Esophagus muscularis mucosa (tissue), 4 donors: Measurements from ENCODE around the gene FPR1. TPM values are rescaled to one million over a fixed set of nuclear protein-coding genes. Genes with fewer than 3 reads are reported as not detected.

ENCODE experiments used
- DNase-seq: peaks from one replicate; pipeline ENCODE4 v3.0.0-alpha.2; 2017; ENCODE audit errors: extremely low spot score
- H3K27ac ChIP-seq, 4 donors: fragments of 200-600 bp; sonication (generic); replicated peaks in 1 of 4; 1 replicate in 3 of 4; 2 replicates in 1 of 4; pipeline ENCODE4 v1.5.1; 2016 to 2019; ENCODE audit warnings: mild to moderate bottlenecking in 1 of 4
- H3K27me3 ChIP-seq, 4 donors: fragments of 200-600 bp; sonication (generic); one replicate each; pipeline versions ENCODE4 v1.5.1 to v1.6.0; 2016 to 2019
- H3K36me3 ChIP-seq, 4 donors: fragments of 200-600 bp; sonication (generic); one replicate each; pipeline ENCODE4 v1.5.1; 2016 to 2019
- H3K4me1 ChIP-seq, 4 donors: fragments of 200-600 bp; sonication (generic); one replicate each; pipeline ENCODE4 v1.5.1; 2016 to 2019
- H3K4me3 ChIP-seq, 4 donors: fragments of 200-600 bp; sonication (generic); 1 replicate in 2 of 4; 2 replicates in 2 of 4; pipeline ENCODE4 v1.5.1; 2016 to 2019; ENCODE audit warnings: mild to moderate bottlenecking in 4 of 4, moderate library complexity in 1 of 4
- H3K9me3 ChIP-seq, 4 donors: fragments of 200-600 bp; sonication (generic); 1 replicate in 3 of 4; 2 replicates in 1 of 4; pipeline ENCODE4 v1.5.1; 2016 to 2019
- CTCF ChIP-seq, 3 experiments: fragments of 200-600 bp in 2 of 3; fragments of 450-650 bp in 1 of 3; sonication (generic) in 2 of 3; IDR thresholded peaks; one replicate each; pipeline ENCODE4 v1.5.1; 2017 to 2019; ENCODE audit warnings: antibody characterized with exemption in 3 of 3, mild to moderate bottlenecking in 2 of 3, moderate library complexity in 1 of 3
- EP300 ChIP-seq: sonication (generic); formaldehyde crosslinking; IDR thresholded peaks from one replicate; pipeline ENCODE4 v1.6.1; 2017; ENCODE audit warnings: antibody characterized with exemption
- POLR2A ChIP-seq: fragments of 450-650 bp; IDR thresholded peaks from one replicate; pipeline ENCODE4 v1.6.1; 2017; ENCODE audit warnings: antibody characterized with exemption, moderate library complexity, mild to moderate bottlenecking, low read depth
- POLR2AphosphoS5 ChIP-seq, 2 donors: sonication (generic); formaldehyde crosslinking; IDR thresholded peaks; one replicate each; pipeline ENCODE4 v1.6.1; 2017; ENCODE audit warnings: antibody characterized with exemption in 2 of 2
- WGBS: methylation state at CpG from one replicate; pipeline ENCODE4 v1.1.5; 2018; 5-methylcytosine and 5-hydroxymethylcytosine counted together
- intact Hi-C: fragments of 100-400 bp; cut with DNase I; formaldehyde crosslinking; loops from one replicate; pipeline ENCODE4 v1.15.1; 2023
- total RNA-seq, 4 donors: library from RNA; depleted of rRNA; stranded (reverse); fragments of >200 nt; gene quantifications; one replicate each; pipeline versions ENCODE4 v1.1.0 to v1.2.1, GENCODE V29; 2016

The FPR1 gene
- total RNA-seq, 4 donors from 2014 or later = 3.7 to 38.9 (median 7.7) TPM

GRCh38 chr19:51699170-51699569, 52.5 kb downstream of the FPR1 start:
- Histone ChIP-seq H3K9me3 (no peaks in the 10 kb centered on the region), H3K4me3 (no peak overlapping the region), H3K36me3 (peaks cover 18 to 80% (median 65%) of the 10 kb centered on the region in 4 donors), H3K4me1 (peaks cover 20 to 46% (median 32%) of the 10 kb centered on the region in 4 donors), H3K27ac (no peak overlapping the region), H3K27me3 (no peaks in the 10 kb centered on the region)
- no peak for TF ChIP-seq POLR2AphosphoS5 (IDR thresholded peaks at IDR 0.05)
- no peak for TF ChIP-seq POLR2A
- no peak for TF ChIP-seq EP300
- intact Hi-C loops = no loop called here
- WGBS = 92% methylated on average over 5 of the region's 5 CpGs
- DNase-seq = no peak

GRCh38 chr19:51698296-51698695, 53.4 kb downstream of the FPR1 start:
- WGBS = 89% methylated on average over 5 of the region's 5 CpGs
- no peak overlapping the region for H3K27ac ChIP-seq
- no peaks in the 10 kb centered on the region for H3K27me3 ChIP-seq
- intact Hi-C loops = no loop called here
- H3K36me3 ChIP-seq = peaks cover 18 to 89% (median 71%) of the 10 kb centered on the region in 4 donors
- no peak for DNase-seq
- no peak for TF ChIP-seq POLR2AphosphoS5 (IDR thresholded peaks at IDR 0.05)
- TF ChIP-seq EP300 = no peak
- no peak for TF ChIP-seq CTCF (IDR thresholded peaks at IDR 0.05)
- TF ChIP-seq POLR2A = no peak
- H3K4me3 ChIP-seq = no peak overlapping the region
- peaks cover 22 to 49% (median 34%) of the 10 kb centered on the region in 4 donors for H3K4me1 ChIP-seq
- no peaks in the 10 kb centered on the region for H3K9me3 ChIP-seq

DNA sequence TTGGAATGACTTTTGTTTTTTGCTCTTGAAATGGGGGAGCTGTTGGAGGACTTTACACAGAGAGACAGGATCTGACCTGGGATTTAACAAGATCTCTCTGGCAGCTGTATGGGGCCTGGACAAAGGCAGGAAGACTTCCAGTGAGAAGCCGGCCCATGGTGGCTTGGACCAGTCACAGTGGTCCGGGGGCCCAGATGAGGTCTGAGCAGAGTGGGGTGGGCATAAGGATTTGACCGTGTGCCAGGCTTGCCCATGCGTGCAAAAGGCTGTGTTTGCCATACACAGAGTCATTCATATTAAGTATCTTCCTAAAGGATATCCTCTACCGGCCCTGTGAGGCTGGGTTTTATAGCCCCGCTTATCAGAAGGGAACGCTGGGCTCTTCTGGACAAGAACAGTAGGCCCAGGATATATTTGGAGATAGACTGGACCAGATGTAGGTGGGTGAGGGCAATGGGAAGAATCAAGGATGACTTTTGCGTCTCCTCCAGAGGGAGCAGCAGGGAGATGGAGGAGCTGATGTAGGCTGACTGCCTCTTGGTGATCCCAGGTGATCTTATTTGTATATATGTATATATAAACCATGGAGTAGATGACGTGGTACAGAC, 54.4 kb downstream of the FPR1 start:
- Histone ChIP-seq H3K27me3 (no peaks in the 10 kb centered on the region), H3K27ac (no peak overlapping the region), H3K9me3 (no peaks in the 10 kb centered on the region), H3K4me1 (peaks cover 22 to 49% (median 34%) of the 10 kb centered on the region in 4 donors), H3K36me3 (peaks cover 18 to 99% (median 76%) of the 10 kb centered on the region in 4 donors), H3K4me3 (no peak overlapping the region)
- intact Hi-C loops = no loop called here
- TF ChIP-seq POLR2AphosphoS5 (IDR thresholded peaks at IDR 0.05) (no peak), CTCF (IDR thresholded peaks at IDR 0.05) (no peak), POLR2A (no peak), EP300 (no peak)
- no peak for DNase-seq
- WGBS = 73% methylated on average over 9 of the region's 9 CpGs

- Histone ChIP-seq H3K4me1 (peaks cover 22 to 49% (median 35%) of the 10 kb centered on the region in 4 donors), H3K36me3 (peaks cover 18 to 94% (median 73%) of the 10 kb centered on the region in 4 donors), H3K9me3 (no peaks in the 10 kb centered on the region), H3K27ac (no peak overlapping the region), H3K27me3 (no peaks in the 10 kb centered on the region), H3K4me3 (no peak overlapping the region)
- TF ChIP-seq POLR2A (no peak), POLR2AphosphoS5 (IDR thresholded peaks at IDR 0.05) (no peak), EP300 (no peak), CTCF (IDR thresholded peaks at IDR 0.05) (no peak)
- DNase-seq = no peak
- intact Hi-C loops = no loop called here
- 90% methylated on average over 3 of the region's 3 CpGs for WGBS
These were observed 55.1 kb downstream of the FPR1 start for GRCh38 chr19:51696606-51697005.

Other genes with a start within 250 kb of the FPR1 start
- gene SIGLEC6, start 220.2 kb downstream of the FPR1 start, total RNA-seq = 1 to 10 TPM in 3 of 4 donors, under 1 TPM in 1; 0.58 to 6.3 (median 3.5) TPM
- gene ZNF175, start 180.6 kb downstream of the FPR1 start, total RNA-seq = 1 to 10 TPM; 3.6 to 5.8 (median 4.9) TPM
- gene SIGLEC5, start 121.5 kb downstream of the FPR1 start, total RNA-seq = 1 to 10 TPM in 2 of 4 donors, under 1 TPM in 2; 0.52 to 2.0 (median 1.00) TPM
- gene SIGLEC14, start 105.1 kb downstream of the FPR1 start, total RNA-seq = 1 to 10 TPM in 3 of 4 donors, not detected in 1; 2.5 to 9.9 (median 5.0) TPM
- 10 to 100 TPM; 11.8 to 37.8 (median 17.4) TPM for gene SPACA6, start 58.5 kb downstream of the FPR1 start, total RNA-seq
- gene HAS1, start 27.9 kb downstream of the FPR1 start, total RNA-seq = 10 to 100 TPM in 1 of 4 donors, 1 to 10 TPM in 1, under 1 TPM in 2; under 0.01 to 28.8 (median 1.3) TPM
- gene FPR2, start 9.3 kb upstream of the FPR1 start, total RNA-seq = 1 to 10 TPM in 2 of 4 donors, under 1 TPM in 1, not detected in 1; 0.29 to 9.1 (median 1.5) TPM
- 1 to 10 TPM; 4.0 to 9.9 (median 6.8) TPM for gene FPR3, start 43.3 kb upstream of the FPR1 start, total RNA-seq
- gene ZNF577, start 136.1 kb upstream of the FPR1 start, total RNA-seq = 10 to 100 TPM in 3 of 4 donors, 1 to 10 TPM in 1; 8.4 to 29.1 (median 11.5) TPM
- gene ZNF649, start 153.1 kb upstream of the FPR1 start, total RNA-seq = 10 to 100 TPM in 3 of 4 donors, 1 to 10 TPM in 1; 9.1 to 15.0 (median 13.6) TPM
- 1 to 10 TPM; 4.2 to 8.3 (median 5.5) TPM for gene ZNF613, start 175.6 kb upstream of the FPR1 start, total RNA-seq
- gene ZNF350, start 235.0 kb upstream of the FPR1 start, total RNA-seq = 10 to 100 TPM in 3 of 4 donors, 1 to 10 TPM in 1; 9.2 to 14.6 (median 12.7) TPM